ENCODE data around the gene STAM.

STAM gene

DNA sequence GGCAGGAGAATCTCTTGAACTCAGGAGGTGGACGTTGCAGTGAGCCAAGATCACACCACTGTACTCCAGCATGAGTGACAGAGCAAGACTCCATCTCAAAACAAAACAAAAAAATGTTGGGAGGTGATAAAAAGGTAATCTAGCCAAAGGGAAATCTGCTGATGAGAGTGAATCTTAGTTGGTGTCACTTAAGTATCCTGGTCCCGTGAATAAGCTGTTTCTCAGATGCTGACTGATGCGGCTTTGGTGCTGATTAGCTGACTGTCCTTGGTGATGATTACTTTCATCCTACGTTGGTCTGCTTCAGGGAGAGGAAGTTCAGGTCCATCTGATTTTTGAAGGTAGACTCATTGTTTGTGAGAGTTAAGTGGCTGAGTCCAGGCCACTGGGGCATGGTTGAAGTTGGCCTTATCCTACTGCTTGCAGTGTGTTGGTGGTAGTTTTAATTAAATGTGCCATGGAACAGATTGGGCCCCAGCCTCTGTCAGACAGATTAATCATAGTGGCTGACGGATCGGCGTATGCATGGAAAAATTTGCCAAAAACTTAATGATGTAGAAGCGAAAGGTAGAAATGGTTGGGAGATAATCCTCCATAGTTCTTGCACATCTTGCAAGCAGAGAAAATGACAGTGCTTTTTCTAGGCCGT lies 90.6 kb downstream of the STAM start:
- DNase-seq, result no peak

DNA sequence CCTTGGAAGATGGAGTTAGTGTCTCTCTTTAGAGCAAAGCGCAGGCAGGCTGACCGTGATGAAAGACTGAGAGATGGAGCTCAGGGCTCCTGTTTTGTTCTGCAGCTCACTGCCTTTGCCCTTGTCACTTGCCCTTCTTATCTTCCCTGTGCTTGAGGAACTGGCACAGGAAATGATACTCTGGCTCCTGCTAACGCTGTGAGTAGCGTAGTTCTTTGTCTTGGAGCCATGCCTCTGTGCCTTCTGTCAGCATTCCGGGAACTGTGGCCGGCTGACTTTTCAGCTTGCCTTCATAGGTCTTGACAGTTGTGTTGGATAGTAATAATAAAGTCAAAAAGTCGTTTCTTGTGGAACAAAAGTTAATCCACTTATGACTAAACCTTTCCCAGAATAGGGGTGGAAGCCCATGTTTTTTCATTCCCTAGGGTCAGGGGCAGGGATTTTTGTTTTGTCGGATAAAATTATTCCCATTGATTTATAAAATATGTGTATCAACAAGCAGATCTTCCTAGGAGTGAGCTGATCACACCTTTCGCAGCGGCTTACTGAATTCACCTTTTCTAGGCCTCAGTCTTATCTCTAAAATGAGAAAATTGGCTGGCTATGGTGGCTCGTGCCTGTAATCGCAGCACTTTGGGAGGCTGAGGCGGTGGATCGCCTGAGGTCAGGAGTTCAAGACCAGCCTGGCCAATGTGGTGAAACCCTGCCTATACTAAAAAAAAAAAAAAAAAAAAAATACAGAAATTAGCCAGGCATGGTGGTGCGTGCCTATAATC lies 91.4 kb downstream of the STAM start:
- DNase-seq, result no peak

DNA sequence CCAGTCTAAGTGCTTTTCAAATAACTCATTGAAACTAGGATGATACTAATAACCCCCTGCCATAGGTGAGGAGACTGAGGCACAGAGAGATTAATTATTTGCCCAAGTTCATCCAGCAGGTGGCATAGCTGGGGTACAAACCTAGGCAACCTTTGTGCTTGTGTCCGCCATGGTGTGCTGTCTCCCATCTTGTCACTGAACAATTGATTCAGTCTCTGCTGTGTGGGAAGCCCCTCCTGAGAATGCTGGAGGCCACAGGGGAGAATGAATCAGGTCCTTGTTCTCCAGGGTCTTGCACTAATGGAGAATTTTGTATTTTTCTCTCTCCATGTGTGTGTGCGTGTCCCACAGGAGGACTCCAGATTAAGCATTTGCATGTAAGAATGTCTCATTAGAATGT lies 92.3 kb downstream of the STAM start:
- DNase-seq, result no peak

DNA sequence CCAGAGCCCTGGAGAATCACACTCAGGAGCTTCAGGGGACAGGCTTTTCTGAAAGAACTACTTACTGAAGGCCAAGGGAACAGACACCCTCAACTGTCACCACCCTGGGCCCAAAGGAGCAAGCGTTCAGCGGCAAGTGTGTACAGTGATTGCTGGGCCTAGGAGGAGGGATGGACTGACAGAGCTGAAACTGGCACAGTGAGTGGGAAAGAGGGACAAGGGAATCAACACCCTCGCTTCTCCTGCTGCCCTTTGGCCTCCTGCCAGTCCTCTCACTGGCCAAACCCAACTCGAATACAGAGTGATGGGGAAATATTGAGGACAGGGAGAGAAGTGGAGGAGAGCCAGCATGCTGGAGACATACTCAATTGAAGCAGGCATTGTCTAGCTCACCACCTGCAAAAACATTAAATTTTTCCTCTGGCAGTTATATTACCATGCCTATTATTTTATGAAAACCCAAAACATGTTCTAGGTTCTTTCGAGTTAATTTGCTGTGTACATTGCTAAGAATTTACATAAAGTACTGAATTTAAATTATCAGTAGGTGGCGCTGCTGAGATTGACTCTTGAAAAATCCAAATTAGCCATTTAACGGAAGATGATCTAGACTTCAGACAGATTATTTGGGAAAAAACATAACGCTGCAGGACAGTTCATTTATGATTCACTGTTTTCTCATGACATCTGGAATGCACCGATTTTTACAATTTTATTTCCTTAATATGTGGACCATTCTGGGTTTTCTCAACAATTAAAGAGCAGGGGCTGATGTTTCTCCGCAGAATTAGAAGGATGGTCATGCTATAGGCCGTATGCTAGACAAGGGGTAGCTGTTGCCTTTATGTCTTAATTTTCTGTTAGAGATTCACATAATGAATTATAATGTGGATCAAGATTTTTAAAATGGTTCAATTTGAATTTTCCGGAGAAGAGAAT lies 93.3 kb downstream of the STAM start:
- DNase-seq, result no peak

DNA sequence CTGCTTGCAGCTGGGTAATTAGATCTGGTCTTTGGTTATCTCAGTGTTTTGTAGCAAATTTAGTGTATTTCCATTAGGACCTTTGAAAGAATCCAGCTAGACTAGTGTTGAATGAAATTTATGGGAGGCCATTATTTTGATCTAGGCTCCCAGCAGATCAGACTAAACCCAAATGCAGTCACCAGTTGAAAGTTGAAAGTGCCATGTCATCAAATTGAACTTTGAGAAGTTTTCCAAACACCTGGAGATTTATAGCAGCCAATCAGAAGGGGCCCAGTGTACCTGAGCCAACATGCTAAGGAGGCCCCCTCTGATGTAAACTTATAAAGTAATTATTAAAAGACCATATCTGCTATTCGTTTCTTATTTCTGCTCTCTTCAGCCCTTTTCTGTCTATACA lies 96.7 kb downstream of the STAM start:
- DNase-seq, result no peak

DNA sequence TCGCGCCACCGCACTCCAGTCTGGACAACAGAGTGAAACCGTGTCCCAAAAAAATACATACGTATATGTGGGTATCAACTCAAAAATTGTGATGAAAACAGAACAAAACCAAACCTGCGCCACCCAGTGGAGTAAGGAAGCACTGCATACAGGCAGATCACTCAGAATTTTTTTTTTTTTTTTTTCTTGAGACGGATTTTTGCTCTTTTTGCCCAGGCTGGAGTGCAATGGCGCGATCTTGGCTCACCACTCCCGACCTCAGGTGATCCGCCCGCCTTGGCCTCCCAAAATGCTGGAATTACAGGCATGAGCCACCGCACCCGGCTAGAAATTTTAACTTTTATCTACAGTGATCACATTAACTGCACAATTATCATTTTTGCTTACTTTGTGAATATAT lies 99.0 kb downstream of the STAM start:
- DNase-seq, result peak; percentile 49

DNA sequence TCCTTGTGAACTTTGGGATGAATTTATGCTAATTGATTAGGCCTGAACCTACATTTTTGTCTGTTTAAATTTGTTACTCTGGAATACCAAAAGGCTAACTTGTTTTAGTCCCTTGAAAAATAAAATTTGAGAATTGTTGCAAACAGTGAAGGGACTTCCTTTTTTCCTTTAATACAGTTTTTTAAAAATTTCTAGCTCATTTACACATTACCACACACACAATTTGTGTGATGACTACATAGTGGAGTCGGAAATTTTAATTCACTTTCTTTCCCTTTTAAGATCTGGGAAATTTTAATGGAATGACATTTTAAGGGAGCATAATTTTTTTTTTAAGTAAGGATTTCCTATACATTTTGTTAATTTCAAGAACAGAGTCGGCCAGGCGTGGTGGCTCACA lies 99.5 kb downstream of the STAM start:
- DNase-seq, result no peak

DNA sequence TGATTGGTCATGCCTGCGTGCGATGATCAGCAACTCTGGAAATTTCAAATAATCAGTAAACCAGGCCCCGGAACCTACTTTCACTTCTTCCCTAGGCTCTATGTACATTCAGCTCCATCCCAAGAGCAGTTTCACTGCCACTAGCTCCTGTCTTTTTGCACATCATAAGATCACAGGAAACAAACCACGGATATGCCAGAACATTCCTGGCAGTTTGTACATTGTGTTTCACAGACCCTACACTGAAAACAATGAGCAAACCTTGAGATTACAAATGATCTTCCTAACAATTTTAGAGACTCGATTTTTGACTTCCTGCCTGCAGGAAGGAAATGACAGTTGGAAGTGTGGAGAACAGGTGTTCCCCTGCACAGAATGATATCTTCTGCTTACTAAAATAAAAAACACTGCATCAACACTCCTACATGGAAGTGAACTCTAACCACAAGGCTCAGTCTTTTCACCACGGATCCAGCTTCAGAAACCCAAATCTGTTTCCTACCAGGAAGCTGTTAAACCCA lies 100.5 kb downstream of the STAM start:
- no peak for DNase-seq

DNA sequence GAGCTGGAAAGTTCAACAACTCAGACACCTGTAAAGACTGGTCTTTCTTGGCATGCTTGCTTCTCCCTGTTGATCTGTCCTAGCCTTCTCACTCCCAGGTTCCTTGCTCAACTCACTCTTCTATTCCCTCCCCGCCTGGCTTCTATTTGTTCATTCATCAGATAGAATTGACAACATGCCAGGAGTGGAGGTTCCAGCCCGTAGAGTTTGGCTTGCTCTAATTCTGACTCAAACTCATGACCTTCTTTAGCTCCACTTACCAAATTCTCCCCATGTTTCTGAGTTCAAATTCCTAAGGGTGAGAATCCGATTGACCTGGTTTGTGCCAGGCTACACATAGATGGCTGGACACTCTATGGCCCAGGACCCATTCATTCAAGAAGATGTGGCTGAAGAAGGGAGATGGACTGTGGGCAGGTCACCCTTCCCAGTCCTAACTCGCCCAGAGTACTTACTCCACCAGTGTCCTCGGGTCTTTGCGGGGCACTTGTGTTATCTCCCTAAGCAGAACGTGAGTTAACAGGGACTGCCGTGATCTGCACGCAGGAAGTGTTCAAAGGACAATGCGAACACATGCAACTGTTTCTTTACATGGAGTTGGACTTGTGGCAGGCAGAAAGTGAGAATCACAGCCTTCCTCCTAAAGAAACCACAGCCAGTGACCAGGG lies 104.1 kb downstream of the STAM start:
- DNase-seq, result no peak

DNA sequence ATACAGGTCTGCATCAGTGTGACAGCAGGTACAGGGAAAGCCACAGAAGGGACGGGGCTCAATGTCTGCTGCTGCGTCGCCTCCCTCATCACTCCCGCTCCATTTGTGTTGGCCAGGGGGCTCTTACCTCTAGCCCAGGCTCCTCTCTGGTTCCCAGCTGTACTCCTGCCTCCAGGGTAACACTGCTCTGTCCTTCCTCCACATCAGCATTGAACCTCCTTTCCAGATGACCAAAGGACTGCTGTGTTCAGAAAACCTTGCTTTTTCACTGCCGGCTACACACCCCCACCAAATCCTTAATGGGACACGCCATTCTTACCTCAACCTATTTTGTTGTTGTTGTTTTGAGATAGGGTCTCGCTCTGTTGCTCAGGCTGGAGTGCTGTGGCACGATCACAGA lies 105.9 kb downstream of the STAM start:
- no peak for DNase-seq

DNA sequence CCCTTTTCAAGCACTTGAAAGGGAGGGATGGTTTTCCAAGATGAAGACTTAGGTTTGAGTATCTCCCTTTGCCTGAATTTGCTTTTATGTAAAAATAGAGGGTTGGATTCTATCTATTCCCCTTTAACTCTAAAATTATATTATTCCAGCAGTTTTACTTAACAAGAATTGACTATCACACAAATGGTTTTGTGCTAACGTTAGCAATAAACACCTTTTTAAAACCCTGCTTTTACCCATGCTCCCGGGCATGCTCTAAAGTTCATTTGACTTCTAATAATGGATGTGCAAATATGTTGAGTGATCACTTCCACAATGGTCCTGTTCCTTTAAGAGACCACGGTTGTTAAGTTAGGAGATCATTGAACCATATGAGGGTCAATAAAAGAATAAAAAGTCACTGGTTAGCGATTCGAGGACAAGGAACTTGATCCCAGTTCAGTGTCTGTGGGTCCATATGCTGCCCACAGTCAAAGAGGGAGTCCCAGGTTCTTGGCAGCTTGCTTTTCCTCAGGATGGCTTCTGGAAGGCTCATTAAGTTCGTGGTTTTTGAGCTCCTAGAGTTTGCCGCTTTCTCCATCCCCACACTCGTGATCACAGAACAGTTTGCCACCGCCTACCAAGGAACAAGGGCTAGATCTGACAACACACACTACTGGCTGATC lies 108.0 kb downstream of the STAM start, which contains the start of gene TMEM236:
TSS of gene TMEM236 (plus strand) at position 421 of the 665 bp plus-strand sequence. CDS start at position 516, 95 bp downstream.
- DNase-seq, result no peak

DNA sequence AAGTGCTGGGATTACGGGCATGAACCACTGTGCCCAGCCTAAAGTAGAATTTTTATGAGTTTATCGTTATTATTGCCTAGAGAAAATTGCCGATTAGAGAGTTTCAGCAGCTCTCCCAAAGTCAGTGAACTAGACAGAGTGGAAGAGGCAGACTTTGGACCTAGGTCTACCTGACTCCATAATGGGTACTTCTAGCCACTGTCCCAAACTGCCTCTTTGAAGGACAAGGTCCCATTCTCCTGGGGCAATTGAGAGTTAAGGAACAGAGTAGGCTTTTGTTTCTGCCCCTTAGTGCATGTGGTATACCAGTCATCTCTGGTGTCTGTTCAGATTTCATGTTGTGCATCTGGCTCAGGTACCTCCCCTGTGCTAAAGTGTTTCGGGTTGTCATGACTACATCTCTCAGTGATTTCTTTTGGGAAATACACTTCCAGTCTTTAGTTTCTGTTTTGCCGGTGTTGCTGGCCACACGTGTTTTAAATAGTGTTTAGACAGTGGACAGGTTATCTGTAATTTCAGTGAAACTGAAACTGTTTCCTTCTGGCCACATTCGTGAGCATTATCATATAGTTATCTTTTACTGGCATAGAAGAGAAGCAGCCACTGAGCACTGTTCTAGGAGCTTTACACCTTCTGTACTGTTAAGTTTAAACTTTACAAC lies 112.7 kb downstream of the STAM start:
- DNase-seq, result no peak

DNA sequence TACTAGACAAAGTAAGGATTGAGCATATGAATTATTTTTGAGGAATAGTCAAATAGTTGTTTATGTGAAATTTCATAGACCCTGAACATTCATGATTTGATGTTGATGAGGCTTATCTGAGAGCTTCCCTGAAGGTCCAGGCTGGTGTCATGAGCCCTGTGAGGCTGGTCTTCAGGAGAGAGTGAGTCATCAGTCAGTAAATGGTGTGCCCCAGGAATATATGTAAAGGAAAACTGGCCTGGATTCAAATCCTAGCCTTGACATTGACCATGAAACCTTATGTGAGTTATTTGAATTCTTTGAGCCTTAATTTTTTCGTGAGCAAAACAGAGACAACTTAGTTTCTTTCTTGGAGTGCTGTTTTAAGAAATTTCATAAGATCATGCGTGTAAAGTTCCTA lies 114.2 kb downstream of the STAM start:
- DNase-seq, result no peak

DNA sequence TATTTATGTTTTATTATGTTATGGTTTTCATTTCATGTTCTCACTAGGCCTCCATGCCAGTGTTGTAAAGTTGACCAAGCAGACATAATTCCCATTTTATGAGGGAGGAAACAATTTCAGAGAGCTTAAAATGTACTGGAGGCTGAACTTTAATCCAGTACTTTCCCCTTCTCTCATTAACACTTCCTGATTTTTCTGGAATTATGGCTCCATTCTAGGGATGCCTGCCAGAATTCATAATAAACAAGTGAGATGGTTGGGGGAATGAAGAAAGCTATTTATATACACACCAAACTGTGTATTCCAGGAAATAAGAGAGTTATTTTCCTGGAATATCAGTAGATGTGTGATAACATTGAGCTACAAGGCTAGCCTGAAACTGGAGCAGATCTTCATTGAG lies 114.9 kb downstream of the STAM start:
- no peak for DNase-seq

DNA sequence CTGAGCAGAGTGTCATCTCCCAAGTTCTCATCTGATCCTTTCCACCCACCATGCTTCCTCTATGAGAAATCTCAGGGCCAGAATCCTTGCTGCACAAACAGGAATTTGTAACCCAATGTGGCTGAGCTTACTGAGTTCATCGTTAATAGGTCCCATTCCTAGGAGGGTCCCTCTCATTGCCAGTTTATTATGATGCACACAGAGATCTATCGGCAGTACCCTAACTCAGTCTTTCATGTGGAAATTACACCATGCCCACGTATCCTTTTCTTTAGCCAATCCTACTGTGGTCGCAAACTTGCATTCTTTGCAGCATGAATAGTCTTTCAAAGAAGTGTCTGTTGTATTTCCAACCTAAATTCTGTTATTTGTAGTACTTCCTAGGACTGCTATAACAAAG lies 120.2 kb downstream of the STAM start:
- no peak for DNase-seq

DNA sequence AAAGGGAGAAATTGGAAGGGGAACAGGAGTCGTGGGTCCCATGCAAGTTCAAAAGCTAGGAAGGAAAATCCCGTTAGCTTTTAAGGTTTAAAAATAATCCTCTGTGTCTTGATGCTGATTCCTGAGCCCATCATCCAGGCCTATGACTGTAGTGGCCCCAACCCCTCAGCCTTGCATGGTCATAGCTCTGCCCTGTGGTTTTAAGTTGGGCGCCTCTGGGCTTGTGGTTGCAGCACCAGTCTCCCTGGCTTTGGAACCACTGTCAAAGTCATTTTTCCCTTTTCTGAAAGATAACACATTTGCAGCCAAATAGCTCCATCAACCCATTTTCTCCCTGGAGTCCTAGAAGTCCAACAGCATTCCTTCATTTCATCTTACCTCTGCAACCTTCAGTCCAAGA lies 121.7 kb downstream of the STAM start:
- no peak for DNase-seq
